ENCODE data around the gene RAB3C.

DNA sequence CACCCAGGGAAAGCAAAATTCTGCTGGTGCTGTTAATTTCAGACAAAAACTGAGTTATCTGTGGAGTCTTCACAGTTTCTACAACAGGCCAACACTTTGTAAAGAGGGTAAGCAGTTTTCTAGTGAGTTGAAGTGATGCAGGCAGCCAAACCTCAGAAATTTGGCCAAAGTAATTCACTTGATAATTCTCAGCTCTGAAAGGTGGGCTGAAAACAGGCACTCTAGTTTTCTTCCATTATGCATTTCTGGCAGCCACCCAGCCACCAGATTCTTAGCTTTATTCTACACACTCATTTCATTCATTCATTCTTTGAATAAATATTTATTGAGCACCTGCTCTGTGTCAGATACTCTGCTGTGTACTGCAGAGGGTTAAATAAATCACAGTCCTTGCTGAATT is 184.2 kb downstream of the RAB3C start:
- TF ChIP-seq, protein P1, sequence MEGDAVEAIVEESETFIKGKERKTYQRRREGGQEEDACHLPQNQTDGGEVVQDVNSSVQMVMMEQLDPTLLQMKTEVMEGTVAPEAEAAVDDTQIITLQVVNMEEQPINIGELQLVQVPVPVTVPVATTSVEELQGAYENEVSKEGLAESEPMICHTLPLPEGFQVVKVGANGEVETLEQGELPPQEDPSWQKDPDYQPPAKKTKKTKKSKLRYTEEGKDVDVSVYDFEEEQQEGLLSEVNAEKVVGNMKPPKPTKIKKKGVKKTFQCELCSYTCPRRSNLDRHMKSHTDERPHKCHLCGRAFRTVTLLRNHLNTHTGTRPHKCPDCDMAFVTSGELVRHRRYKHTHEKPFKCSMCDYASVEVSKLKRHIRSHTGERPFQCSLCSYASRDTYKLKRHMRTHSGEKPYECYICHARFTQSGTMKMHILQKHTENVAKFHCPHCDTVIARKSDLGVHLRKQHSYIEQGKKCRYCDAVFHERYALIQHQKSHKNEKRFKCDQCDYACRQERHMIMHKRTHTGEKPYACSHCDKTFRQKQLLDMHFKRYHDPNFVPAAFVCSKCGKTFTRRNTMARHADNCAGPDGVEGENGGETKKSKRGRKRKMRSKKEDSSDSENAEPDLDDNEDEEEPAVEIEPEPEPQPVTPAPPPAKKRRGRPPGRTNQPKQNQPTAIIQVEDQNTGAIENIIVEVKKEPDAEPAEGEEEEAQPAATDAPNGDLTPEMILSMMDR (IDR thresholded peaks at IDR 0.05): no peak
- TF ChIP-seq POLR2A (IDR thresholded peaks at IDR 0.05): no peak
- no peak for TF ChIP-seq POLR2AphosphoS5 (IDR thresholded peaks at IDR 0.05; ENCODE audit: insufficient read depth in 1 of 2, low read depth in 1 of 2)

Data from vagina (tissue), 2 donors.